Astrocyte (in vitro differentiated cells and primary cell): ENCODE results near the gene BARX1. TPM values are rescaled to one million over a fixed set of nuclear protein-coding genes. Genes with fewer than 3 reads are reported as not detected.

Experiments used
- DNase-seq: peaks from one replicate; pipeline ENCODE4 v3.0.0-alpha.2; 2010; ENCODE audit warnings: low read depth
- FAIRE-seq: peaks from 2 replicates; lab custom pipeline; 2011; peaks lifted over from hg19 to GRCh38; lab: Jason Lieb, UNC
- H2AFZ ChIP-seq: 2 replicates; pipeline ENCODE4 v1.6.0; 2012; ENCODE audit warnings: low read depth, low read length, inconsistent platforms
- H3K27ac ChIP-seq: 2 replicates; pipeline ENCODE4 v1.5.1; 2011; ENCODE audit warnings: low read depth, low read length, inconsistent platforms
- H3K27me3 ChIP-seq: 2 replicates; pipeline ENCODE4 v1.6.0; 2011; ENCODE audit warnings: low read length, inconsistent platforms; ENCODE audit not compliant: insufficient read depth
- H3K36me3 ChIP-seq: 2 replicates; pipeline ENCODE4 v1.5.1; 2011; ENCODE audit warnings: low read length, inconsistent platforms; ENCODE audit not compliant: insufficient read depth
- H3K4me1 ChIP-seq: 2 replicates; pipeline ENCODE4 v1.5.1; 2011; ENCODE audit warnings: low read length, inconsistent platforms; ENCODE audit not compliant: insufficient read depth
- H3K4me2 ChIP-seq: 2 replicates; pipeline ENCODE4 v1.6.0; 2012; ENCODE audit warnings: low read length, inconsistent platforms
- H3K4me3 ChIP-seq: 2 replicates; pipeline ENCODE4 v1.5.1; 2011; ENCODE audit warnings: low read depth, mild to moderate bottlenecking, low read length, inconsistent platforms; ENCODE audit not compliant: insufficient read depth
- H3K79me2 ChIP-seq: 2 replicates; pipeline ENCODE4 v1.6.0; 2012; ENCODE audit warnings: mild to moderate bottlenecking, low read length, inconsistent platforms; ENCODE audit not compliant: insufficient read depth
- H3K9ac ChIP-seq: 2 replicates; pipeline ENCODE4 v1.6.0; 2012; ENCODE audit warnings: mild to moderate bottlenecking, low read length, inconsistent platforms
- H3K9me3 ChIP-seq: 2 replicates; pipeline ENCODE4 v1.5.1; 2012; ENCODE audit warnings: low read depth, mild to moderate bottlenecking, low read length, inconsistent platforms; ENCODE audit not compliant: insufficient read depth
- H4K20me1 ChIP-seq: 2 replicates; pipeline ENCODE4 v1.6.0; 2012; ENCODE audit warnings: low read length, inconsistent platforms; ENCODE audit not compliant: insufficient read depth
- H3K27ac Mint-ChIP-seq: one replicate; pipeline ENCODE4 v1.8.0; 2021; ENCODE audit warnings: mild to moderate bottlenecking, mixed read lengths; ENCODE audit not compliant: unreplicated experiment
- H3K27me3 Mint-ChIP-seq: one replicate; pipeline ENCODE4 v1.8.0; 2021; ENCODE audit warnings: low read depth, mixed read lengths; ENCODE audit not compliant: unreplicated experiment
- H3K36me3 Mint-ChIP-seq: one replicate; pipeline ENCODE4 v1.8.0; 2021; ENCODE audit warnings: low read depth, mixed read lengths; ENCODE audit not compliant: unreplicated experiment
- H3K4me1 Mint-ChIP-seq: one replicate; pipeline ENCODE4 v1.8.0; 2021; ENCODE audit warnings: low read depth, mixed read lengths; ENCODE audit not compliant: unreplicated experiment
- H3K4me3 Mint-ChIP-seq: one replicate; pipeline ENCODE4 v1.8.0; 2021; ENCODE audit warnings: mild to moderate bottlenecking, moderate library complexity, mixed read lengths; ENCODE audit not compliant: unreplicated experiment
- H3K9me3 Mint-ChIP-seq: one replicate; pipeline ENCODE4 v1.8.0; 2021; ENCODE audit warnings: mild to moderate bottlenecking, mixed read lengths; ENCODE audit not compliant: unreplicated experiment
- EZH2 ChIP-seq: IDR thresholded peaks from 2 replicates; pipeline ENCODE4 v1.6.1; 2012; ENCODE audit warnings: mild to moderate bottlenecking, low read length, inconsistent platforms; ENCODE audit not compliant: insufficient read depth
- total RNA-seq: library from RNA; stranded (reverse); gene quantifications from 2 replicates; pipeline ENCODE4 v1.2.1, GENCODE V29; 2021
- TF ChIP-seq, protein P1 (sequence below): IDR thresholded peaks from 2 replicates; pipeline ENCODE4 v1.5.1; 2011; ENCODE audit warnings: low read depth, mild to moderate bottlenecking, inconsistent platforms, low read length, moderate library complexity; ENCODE audit not compliant: insufficient read depth

BARX1 gene
- total RNA-seq, 1 donor from 2014 or later = 0.73 TPM

DNA sequence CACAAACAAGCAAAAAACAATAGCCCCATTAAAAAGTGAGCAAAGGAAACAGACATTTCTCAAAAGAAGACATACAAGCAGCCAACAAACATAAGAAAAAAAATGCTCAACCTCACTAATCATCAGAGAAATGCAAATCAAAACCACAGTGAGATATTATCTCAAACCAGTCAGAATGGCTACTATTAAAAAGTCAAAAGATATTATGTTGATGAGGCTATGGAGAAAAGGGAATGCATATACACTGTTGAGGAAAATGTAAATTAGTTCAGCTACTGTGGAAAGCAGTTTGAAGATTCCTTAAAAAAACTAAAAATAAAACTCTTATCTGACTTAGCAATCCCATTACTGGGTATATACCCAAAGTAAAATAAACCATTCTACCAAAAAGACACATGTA is 28.7 kb upstream of the BARX1 start:
- no peaks in the 10 kb centered on the region for H3K4me1 Mint-ChIP-seq
- Histone ChIP-seq H3K9ac (no peak overlapping the region), H3K4me2 (no peak overlapping the region), H2AFZ (no peak overlapping the region), H3K36me3 (no peaks in the 10 kb centered on the region), H3K9me3 (no peaks in the 10 kb centered on the region), H3K79me2 (no peaks in the 10 kb centered on the region), H3K27ac (no peak overlapping the region), H3K4me3 (no peak overlapping the region), H3K4me1 (no peaks in the 10 kb centered on the region), H4K20me1 (no peaks in the 10 kb centered on the region), H3K27me3 (peaks cover 2% of the 10 kb centered on the region)
- H3K4me3 Mint-ChIP-seq = no peak overlapping the region
- no peaks in the 10 kb centered on the region for H3K36me3 Mint-ChIP-seq
- DNase-seq (no peak), FAIRE-seq (no peak)
- no peak for TF ChIP-seq EZH2
- TF ChIP-seq, protein P1, sequence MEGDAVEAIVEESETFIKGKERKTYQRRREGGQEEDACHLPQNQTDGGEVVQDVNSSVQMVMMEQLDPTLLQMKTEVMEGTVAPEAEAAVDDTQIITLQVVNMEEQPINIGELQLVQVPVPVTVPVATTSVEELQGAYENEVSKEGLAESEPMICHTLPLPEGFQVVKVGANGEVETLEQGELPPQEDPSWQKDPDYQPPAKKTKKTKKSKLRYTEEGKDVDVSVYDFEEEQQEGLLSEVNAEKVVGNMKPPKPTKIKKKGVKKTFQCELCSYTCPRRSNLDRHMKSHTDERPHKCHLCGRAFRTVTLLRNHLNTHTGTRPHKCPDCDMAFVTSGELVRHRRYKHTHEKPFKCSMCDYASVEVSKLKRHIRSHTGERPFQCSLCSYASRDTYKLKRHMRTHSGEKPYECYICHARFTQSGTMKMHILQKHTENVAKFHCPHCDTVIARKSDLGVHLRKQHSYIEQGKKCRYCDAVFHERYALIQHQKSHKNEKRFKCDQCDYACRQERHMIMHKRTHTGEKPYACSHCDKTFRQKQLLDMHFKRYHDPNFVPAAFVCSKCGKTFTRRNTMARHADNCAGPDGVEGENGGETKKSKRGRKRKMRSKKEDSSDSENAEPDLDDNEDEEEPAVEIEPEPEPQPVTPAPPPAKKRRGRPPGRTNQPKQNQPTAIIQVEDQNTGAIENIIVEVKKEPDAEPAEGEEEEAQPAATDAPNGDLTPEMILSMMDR = no peak
- H3K27me3 Mint-ChIP-seq = peaks cover 14% of the 10 kb centered on the region
- peaks cover 14% of the 10 kb centered on the region for H3K9me3 Mint-ChIP-seq
- H3K27ac Mint-ChIP-seq = no peak overlapping the region

DNA sequence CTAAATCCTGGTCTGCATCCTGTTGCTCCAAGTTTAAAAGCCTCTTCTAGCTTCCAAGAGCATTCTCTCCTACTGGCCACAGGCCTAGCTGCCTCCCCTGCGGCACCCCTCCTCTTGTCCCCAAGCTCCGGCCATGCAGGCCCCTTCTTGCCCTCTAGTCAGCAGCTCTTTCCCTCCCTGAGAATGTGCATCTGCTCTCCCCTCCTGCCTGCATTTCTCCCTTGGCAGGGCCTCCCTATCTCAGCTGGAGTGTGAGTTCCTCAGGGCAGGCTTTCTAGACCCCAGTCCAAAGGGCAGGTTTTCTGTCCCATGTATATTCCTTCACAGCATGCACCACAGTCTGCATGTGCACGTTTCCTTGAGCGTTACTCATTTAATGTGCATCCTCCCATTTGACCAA is 24.6 kb upstream of the BARX1 start:
- FAIRE-seq (no peak), DNase-seq (no peak)
- Histone ChIP-seq H2AFZ (no peak overlapping the region), H3K79me2 (no peaks in the 10 kb centered on the region), H4K20me1 (no peaks in the 10 kb centered on the region), H3K4me2 (no peak overlapping the region), H3K27me3 (peaks cover 2% of the 10 kb centered on the region), H3K36me3 (no peaks in the 10 kb centered on the region), H3K4me1 (no peaks in the 10 kb centered on the region), H3K4me3 (no peak overlapping the region), H3K9me3 (no peaks in the 10 kb centered on the region), H3K9ac (no peak overlapping the region), H3K27ac (no peak overlapping the region)
- Mint-ChIP-seq H3K9me3 (peaks cover 2% of the 10 kb centered on the region), H3K4me3 (no peak overlapping the region), H3K36me3 (no peaks in the 10 kb centered on the region), H3K4me1 (no peaks in the 10 kb centered on the region), H3K27me3 (peaks cover 29% of the 10 kb centered on the region), H3K27ac (no peak overlapping the region)
- TF ChIP-seq, protein P1 = no peak
- TF ChIP-seq EZH2 = no peak

GRCh38 chr9:93978551-93978950 is 23.4 kb upstream of the BARX1 start:
- no peak overlapping the region for H3K4me3 ChIP-seq
- H3K27me3 Mint-ChIP-seq = peaks cover 29% of the 10 kb centered on the region
- no peaks in the 10 kb centered on the region for H3K4me1 ChIP-seq
- H3K27me3 ChIP-seq = peaks cover 2% of the 10 kb centered on the region
- no peaks in the 10 kb centered on the region for H3K9me3 ChIP-seq
- peak overlapping the region; percentile 55 for H3K27ac Mint-ChIP-seq
- H3K27ac ChIP-seq = no peak overlapping the region
- no peaks in the 10 kb centered on the region for H3K36me3 Mint-ChIP-seq
- no peak overlapping the region for H3K4me3 Mint-ChIP-seq
- no peaks in the 10 kb centered on the region for H3K79me2 ChIP-seq
- no peak overlapping the region for H3K4me2 ChIP-seq
- TF ChIP-seq, protein P1 = no peak
- TF ChIP-seq EZH2 = no peak
- H2AFZ ChIP-seq = no peak overlapping the region
- H3K4me1 Mint-ChIP-seq = no peaks in the 10 kb centered on the region
- H3K36me3 ChIP-seq = no peaks in the 10 kb centered on the region
- no peak for FAIRE-seq
- peaks cover 2% of the 10 kb centered on the region for H3K9me3 Mint-ChIP-seq
- H4K20me1 ChIP-seq = no peaks in the 10 kb centered on the region
- no peak for DNase-seq
- H3K9ac ChIP-seq = no peak overlapping the region
